Measurements from ENCODE around the gene MRPL33. TPM values are rescaled to one million over a fixed set of nuclear protein-coding genes. Genes with fewer than 3 reads are reported as not detected.
"Not testable (repeated sequence)": the region's sequence is repeated elsewhere in the genome, so short reads cannot be mapped to it uniquely, and the experiment has no call there.

Gene MRPL33
- total RNA-seq, 1 donor from 2014 or later = 121 TPM

DNA sequence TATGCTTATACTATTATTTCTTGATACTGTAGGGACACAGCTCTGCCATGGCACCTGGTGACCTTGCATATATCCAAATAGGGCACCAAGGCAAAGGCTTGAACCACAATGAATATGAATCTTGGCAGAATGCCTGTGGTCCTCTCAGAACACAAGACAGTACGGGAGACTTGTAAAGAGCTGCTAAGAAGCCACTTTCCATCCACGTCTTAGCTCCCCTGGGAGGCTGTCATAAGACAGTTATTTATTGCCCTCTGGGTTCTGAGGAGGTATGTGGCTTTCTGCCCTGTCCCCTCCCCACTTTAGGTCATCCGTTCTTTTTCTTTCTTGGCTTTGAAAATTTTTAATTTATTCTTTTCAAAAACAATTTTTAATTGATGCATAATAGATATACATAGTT is 29.8 kb upstream of the MRPL33 start:
- Histone ChIP-seq H3K9me3 (ENCODE audit: control insufficient read depth in 3 of 3, low read length in 3 of 3) (no peaks in the 10 kb centered on the region), H3K27me3 (ENCODE audit: control insufficient read depth in 3 of 3, insufficient read depth in 3 of 3, low read length in 3 of 3) (no peaks in the 10 kb centered on the region), H3K9ac (ENCODE audit: low read depth in 1 of 3, low read length in 3 of 3) (no peak overlapping the region), H3K4me1 (ENCODE audit: control insufficient read depth in 3 of 3, insufficient read depth in 3 of 3, low read length in 3 of 3) (peaks cover 6 to 8% (median 7%) of the 10 kb centered on the region in 3 donors), H3K27ac (ENCODE audit: low read depth, low read length) (no peak overlapping the region), H3K36me3 (ENCODE audit: control insufficient read depth in 3 of 3, insufficient read depth in 3 of 3, low read length in 3 of 3) (no peaks in the 10 kb centered on the region), H3K4me3 (ENCODE audit: low read length in 3 of 3) (no peak overlapping the region)

DNA sequence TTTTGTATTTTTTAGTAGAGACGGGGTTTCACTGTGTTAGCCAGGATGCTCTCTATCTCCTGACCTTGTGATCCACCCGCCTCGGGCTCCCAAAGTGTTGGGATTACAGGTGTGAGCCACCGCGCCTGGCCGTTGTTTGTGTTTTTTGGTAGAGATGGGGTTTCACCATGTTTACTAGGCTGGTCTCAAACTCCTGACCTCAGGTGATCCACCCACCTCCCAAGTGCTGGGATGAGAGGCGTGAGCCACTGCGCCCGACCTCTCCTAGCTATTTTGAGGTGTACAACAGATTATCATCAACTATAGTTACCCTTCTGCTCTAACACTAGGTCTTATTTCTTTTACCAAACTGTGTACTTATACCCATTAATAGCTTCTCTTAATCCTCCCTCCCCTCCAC is 28.9 kb upstream of the MRPL33 start:
- H3K27ac ChIP-seq (ENCODE audit: low read depth, low read length) = no peak overlapping the region
- no peaks in the 10 kb centered on the region for H3K36me3 ChIP-seq (ENCODE audit: control insufficient read depth in 3 of 3, insufficient read depth in 3 of 3, low read length in 3 of 3)
- H3K9me3 ChIP-seq (ENCODE audit: control insufficient read depth in 3 of 3, low read length in 3 of 3) = no peaks in the 10 kb centered on the region

DNA sequence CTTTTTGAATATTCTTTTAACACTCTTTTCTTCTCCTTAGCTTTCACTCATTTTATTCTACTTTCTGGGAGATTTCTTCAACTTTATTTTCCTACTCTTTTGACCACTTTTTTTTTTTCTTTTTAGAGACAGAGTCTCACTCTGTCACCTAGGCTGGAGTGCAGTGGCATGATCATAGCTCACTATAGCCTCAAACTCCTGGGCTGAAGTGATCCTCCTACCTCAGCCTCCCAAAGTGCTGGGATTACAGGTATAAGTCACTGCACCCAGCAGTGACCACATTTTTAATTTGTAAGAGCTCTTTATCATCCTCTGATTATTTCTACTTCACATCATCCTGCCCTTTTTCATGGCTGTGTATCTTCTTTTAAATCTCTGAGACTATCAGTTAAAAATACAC is 26.0 kb upstream of the MRPL33 start:
- H3K9me3 ChIP-seq (ENCODE audit: control insufficient read depth in 3 of 3, low read length in 3 of 3); H3K4me3 ChIP-seq (ENCODE audit: low read length in 3 of 3); H3K9ac ChIP-seq (ENCODE audit: low read depth in 1 of 3, low read length in 3 of 3); H3K4me1 ChIP-seq (ENCODE audit: control insufficient read depth in 3 of 3, insufficient read depth in 3 of 3, low read length in 3 of 3); H3K27ac ChIP-seq (ENCODE audit: low read depth, low read length); H3K27me3 ChIP-seq (ENCODE audit: control insufficient read depth in 3 of 3, insufficient read depth in 3 of 3, low read length in 3 of 3); H3K36me3 ChIP-seq (ENCODE audit: control insufficient read depth in 3 of 3, insufficient read depth in 3 of 3, low read length in 3 of 3): not testable (repeated sequence)

More for the DNA sequence above, 28.9 kb upstream of the MRPL33 start:
- Histone ChIP-seq H3K4me3 (ENCODE audit: low read length in 3 of 3) (no peak overlapping the region), H3K9ac (ENCODE audit: low read depth in 1 of 3, low read length in 3 of 3) (no peak overlapping the region), H3K4me1 (ENCODE audit: control insufficient read depth in 3 of 3, insufficient read depth in 3 of 3, low read length in 3 of 3) (peaks cover under 1 to 6% (median 5%) of the 10 kb centered on the region in 3 donors), H3K27me3 (ENCODE audit: control insufficient read depth in 3 of 3, insufficient read depth in 3 of 3, low read length in 3 of 3) (no peaks in the 10 kb centered on the region)

DNA sequence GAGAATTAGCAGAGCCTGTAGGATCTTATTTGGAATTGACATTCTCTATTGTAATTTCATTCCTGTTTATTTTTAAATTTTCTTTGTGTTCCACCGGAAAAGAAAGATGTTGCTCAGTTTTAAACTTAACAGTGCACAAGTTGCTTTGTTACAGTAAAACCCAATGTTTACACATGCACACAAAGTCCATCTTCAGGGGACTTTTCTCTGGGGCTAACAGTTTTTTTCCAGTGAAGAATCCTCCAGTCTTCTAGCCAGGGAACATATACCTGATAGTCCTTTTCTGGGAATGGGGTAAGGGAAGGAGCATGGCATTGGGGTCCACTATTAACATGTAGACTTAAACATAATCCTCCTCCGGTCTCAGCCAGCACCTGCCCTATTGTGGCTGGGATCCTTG is 25.2 kb upstream of the MRPL33 start:
- Histone ChIP-seq H3K27ac (ENCODE audit: low read depth, low read length) (no peak overlapping the region), H3K27me3 (ENCODE audit: control insufficient read depth in 3 of 3, insufficient read depth in 3 of 3, low read length in 3 of 3) (no peaks in the 10 kb centered on the region), H3K4me1 (ENCODE audit: control insufficient read depth in 3 of 3, insufficient read depth in 3 of 3, low read length in 3 of 3) (no peaks in the 10 kb centered on the region), H3K9ac (ENCODE audit: low read depth in 1 of 3, low read length in 3 of 3) (no peak overlapping the region), H3K9me3 (ENCODE audit: control insufficient read depth in 3 of 3, low read length in 3 of 3) (peaks cover 0 to 3% (median 0%) of the 10 kb centered on the region in 3 donors), H3K4me3 (ENCODE audit: low read length in 3 of 3) (no peak overlapping the region), H3K36me3 (ENCODE audit: control insufficient read depth in 3 of 3, insufficient read depth in 3 of 3, low read length in 3 of 3) (no peaks in the 10 kb centered on the region)

DNA sequence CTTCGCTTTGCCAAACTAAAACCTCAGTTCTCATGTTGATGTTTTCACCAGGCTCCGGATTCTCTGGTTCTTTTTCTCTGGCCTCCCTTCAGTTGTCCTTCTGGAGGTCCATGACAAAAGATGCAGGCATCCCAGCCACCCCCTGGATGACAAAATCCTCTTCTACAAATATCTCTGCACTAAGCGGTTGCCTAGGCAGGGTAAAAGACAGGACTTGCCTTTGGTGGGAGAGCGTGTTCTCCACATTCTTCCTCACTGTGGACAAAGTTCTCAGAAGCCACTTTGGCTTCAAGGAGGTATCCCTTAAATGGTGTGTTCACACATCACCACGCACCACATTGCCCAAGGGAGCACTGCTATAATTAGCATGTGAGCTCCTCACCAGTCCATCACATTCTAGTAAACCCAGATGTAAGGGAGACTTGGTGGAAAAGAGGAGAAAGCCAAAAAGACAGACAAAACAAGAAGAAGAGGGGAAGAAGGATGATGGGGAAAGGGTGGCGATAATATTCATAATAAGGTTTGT is 23.6 kb upstream of the MRPL33 start:
- H3K36me3 ChIP-seq (ENCODE audit: control insufficient read depth in 3 of 3, insufficient read depth in 3 of 3, low read length in 3 of 3) = no peaks in the 10 kb centered on the region
- no peak overlapping the region for H3K27ac ChIP-seq (ENCODE audit: low read depth, low read length)

DNA sequence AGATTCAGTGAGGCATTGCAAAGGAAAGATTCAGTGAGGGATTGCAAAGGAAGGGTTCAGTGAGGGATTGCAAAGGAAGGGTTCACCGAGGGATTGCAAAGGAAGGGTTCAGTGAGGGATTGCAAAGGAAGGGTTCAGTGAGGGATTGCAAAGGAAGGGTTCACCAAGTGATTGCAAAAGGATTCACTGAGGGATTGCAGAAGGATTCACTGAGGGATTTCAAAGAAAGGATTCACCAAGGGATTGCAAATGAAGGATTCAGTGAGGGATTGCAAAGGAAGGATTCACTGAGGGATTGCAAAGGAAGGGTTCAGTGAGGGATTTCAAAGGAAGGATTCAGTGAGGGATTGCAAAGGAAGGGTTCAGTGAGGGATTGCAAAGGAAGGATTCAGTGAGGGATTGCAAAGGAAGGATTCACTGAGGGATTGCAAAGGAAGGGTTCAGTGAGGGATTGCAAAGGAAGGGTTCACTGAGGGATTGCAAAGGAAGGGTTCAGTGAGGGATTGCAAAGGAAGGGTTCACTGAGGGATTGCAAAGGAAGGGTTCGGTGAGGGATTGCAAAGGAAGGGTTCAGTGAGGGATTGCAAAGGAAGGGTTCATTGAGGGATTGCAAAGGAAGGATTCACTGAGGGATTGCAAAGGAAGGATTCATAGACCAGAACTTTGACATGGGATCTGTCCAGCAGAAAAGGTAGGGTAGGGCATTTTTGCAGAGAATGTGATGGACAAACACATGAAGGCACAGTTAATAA is 22.5 kb upstream of the MRPL33 start:
- H3K4me3 ChIP-seq (ENCODE audit: low read length in 3 of 3); H3K9me3 ChIP-seq (ENCODE audit: control insufficient read depth in 3 of 3, low read length in 3 of 3); H3K36me3 ChIP-seq (ENCODE audit: control insufficient read depth in 3 of 3, insufficient read depth in 3 of 3, low read length in 3 of 3); H3K27ac ChIP-seq (ENCODE audit: low read depth, low read length); H3K4me1 ChIP-seq (ENCODE audit: control insufficient read depth in 3 of 3, insufficient read depth in 3 of 3, low read length in 3 of 3); H3K27me3 ChIP-seq (ENCODE audit: control insufficient read depth in 3 of 3, insufficient read depth in 3 of 3, low read length in 3 of 3); H3K9ac ChIP-seq (ENCODE audit: low read depth in 1 of 3, low read length in 3 of 3): not testable (repeated sequence)

More for the DNA sequence above, 23.6 kb upstream of the MRPL33 start:
- no peak overlapping the region for H3K4me3 ChIP-seq (ENCODE audit: low read length in 3 of 3)
- no peaks in the 10 kb centered on the region for H3K27me3 ChIP-seq (ENCODE audit: control insufficient read depth in 3 of 3, insufficient read depth in 3 of 3, low read length in 3 of 3)
- no peak overlapping the region for H3K9ac ChIP-seq (ENCODE audit: low read depth in 1 of 3, low read length in 3 of 3)
- no peaks in the 10 kb centered on the region for H3K4me1 ChIP-seq (ENCODE audit: control insufficient read depth in 3 of 3, insufficient read depth in 3 of 3, low read length in 3 of 3)
- peaks cover 0 to 3% (median 0%) of the 10 kb centered on the region in 3 donors for H3K9me3 ChIP-seq (ENCODE audit: control insufficient read depth in 3 of 3, low read length in 3 of 3)

DNA sequence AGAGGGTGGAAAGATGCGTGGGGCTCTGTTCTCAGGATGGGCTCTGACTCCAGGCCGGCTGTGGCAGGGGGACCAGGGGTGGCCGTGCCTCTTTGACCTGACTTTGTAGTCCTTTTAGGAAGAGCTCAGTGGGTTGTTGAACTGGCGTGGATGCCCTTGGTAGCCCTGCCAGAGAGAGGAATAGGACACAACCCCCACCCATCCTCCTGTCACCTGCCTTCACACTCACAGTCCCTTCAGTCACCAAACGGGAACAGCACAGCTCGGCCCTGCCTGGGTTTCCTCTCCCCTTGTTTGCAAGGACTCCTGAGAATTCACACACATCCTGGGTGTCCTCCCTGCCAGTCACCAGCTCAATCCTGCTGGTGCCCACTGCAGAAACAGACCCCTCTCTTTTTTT is 20.1 kb upstream of the MRPL33 start:
- Histone ChIP-seq H3K4me3 (ENCODE audit: low read length in 3 of 3) (no peak overlapping the region), H3K4me1 (ENCODE audit: control insufficient read depth in 3 of 3, insufficient read depth in 3 of 3, low read length in 3 of 3) (peaks cover 1 to 3% (median 2%) of the 10 kb centered on the region in 3 donors), H3K27me3 (ENCODE audit: control insufficient read depth in 3 of 3, insufficient read depth in 3 of 3, low read length in 3 of 3) (no peaks in the 10 kb centered on the region), H3K36me3 (ENCODE audit: control insufficient read depth in 3 of 3, insufficient read depth in 3 of 3, low read length in 3 of 3) (no peaks in the 10 kb centered on the region), H3K27ac (ENCODE audit: low read depth, low read length) (no peak overlapping the region), H3K9me3 (ENCODE audit: control insufficient read depth in 3 of 3, low read length in 3 of 3) (peaks cover 0 to 3% (median 0%) of the 10 kb centered on the region in 3 donors), H3K9ac (ENCODE audit: low read depth in 1 of 3, low read length in 3 of 3) (no peak overlapping the region)

DNA sequence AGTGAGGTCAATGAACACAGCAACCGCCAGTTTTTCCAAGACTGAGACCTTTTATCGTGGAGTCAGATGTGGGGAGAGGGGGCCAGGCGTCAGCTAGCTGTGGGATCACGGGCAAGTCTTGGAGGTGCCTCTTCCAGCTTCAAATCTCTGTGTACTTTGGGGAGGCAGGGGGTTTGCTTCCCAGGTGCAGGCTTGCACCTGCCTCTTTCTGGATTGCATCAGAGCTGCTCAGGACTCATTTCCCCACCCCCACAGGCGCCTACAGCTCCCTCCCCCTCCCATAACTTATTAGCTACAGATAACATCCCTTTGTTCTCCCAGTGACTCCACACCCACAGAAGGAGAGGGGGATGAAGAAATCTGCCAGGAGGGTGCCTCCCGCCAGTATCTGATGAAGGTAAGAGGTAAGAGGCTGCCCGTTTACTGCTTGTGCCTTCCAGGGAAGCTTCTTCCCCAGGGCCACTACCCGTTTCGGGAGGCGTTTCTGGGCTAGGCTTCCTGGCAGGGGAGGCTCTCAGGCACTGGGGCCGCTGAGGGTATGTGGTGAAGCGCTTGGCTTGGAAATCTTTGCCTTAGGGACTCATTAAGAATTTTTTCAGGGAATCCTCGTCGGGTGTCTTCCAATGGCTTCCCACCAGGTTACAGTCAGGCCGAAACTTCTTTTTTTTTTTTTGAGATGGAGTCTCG is 18.8 kb upstream of the MRPL33 start:
- Histone ChIP-seq H3K9ac (ENCODE audit: low read depth in 1 of 3, low read length in 3 of 3) (no peak overlapping the region), H3K9me3 (ENCODE audit: control insufficient read depth in 3 of 3, low read length in 3 of 3) (peaks cover 0 to 3% (median 0%) of the 10 kb centered on the region in 3 donors), H3K27ac (ENCODE audit: low read depth, low read length) (no peak overlapping the region), H3K27me3 (ENCODE audit: control insufficient read depth in 3 of 3, insufficient read depth in 3 of 3, low read length in 3 of 3) (no peaks in the 10 kb centered on the region), H3K36me3 (ENCODE audit: control insufficient read depth in 3 of 3, insufficient read depth in 3 of 3, low read length in 3 of 3) (no peaks in the 10 kb centered on the region), H3K4me1 (ENCODE audit: control insufficient read depth in 3 of 3, insufficient read depth in 3 of 3, low read length in 3 of 3) (peaks cover 11 to 13% (median 12%) of the 10 kb centered on the region in 3 donors), H3K4me3 (ENCODE audit: low read length in 3 of 3) (no peak overlapping the region)

DNA sequence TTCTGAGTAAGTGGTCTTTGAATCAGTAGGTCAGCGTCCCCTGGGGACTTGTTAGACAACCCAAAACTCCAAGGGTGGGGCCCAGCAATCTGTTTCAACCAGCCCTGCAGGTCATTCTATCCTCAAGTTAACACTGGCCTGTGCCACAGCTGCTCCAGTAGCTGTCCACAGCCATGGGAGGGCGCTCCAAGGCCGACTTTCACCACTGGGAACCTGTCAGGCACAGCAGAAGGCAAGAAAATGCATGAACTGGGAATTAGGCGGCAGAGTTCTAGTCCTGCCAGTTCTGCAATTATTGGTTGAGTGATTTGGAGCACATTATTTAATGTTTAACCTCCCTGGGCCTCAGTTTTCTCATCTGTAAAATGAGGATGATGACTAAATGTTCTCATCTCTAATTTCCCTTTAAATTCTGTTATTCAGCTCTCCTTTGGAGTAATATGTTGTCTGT is 17.4 kb upstream of the MRPL33 start:
- Histone ChIP-seq H3K36me3 (ENCODE audit: control insufficient read depth in 3 of 3, insufficient read depth in 3 of 3, low read length in 3 of 3) (no peaks in the 10 kb centered on the region), H3K9ac (ENCODE audit: low read depth in 1 of 3, low read length in 3 of 3) (no peak overlapping the region), H3K27ac (ENCODE audit: low read depth, low read length) (no peak overlapping the region), H3K4me3 (ENCODE audit: low read length in 3 of 3) (no peak overlapping the region), H3K27me3 (ENCODE audit: control insufficient read depth in 3 of 3, insufficient read depth in 3 of 3, low read length in 3 of 3) (no peaks in the 10 kb centered on the region), H3K9me3 (ENCODE audit: control insufficient read depth in 3 of 3, low read length in 3 of 3) (no peaks in the 10 kb centered on the region), H3K4me1 (ENCODE audit: control insufficient read depth in 3 of 3, insufficient read depth in 3 of 3, low read length in 3 of 3) (peaks cover 11 to 13% (median 12%) of the 10 kb centered on the region in 3 donors)

DNA sequence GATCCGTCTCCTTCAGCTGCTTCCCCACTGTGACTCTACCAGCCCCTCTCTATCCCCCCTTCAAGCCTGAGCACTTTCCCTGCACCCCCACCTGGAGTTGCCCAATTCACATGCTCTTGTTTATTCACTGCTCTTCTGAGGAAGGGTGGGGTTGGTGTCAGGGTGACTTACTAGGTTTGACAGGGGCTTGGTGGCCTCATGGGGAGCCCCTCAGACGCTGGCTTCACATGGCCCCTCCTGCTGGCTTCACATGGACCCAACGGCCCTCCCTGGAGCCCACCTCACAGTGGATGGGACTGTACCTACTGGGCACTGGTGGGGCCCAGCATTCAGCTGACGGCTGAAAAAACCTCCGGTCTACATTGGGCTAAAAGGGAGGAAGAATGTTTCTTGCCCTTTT is 16.7 kb upstream of the MRPL33 start:
- peaks cover 11 to 13% (median 12%) of the 10 kb centered on the region in 3 donors for H3K4me1 ChIP-seq (ENCODE audit: control insufficient read depth in 3 of 3, insufficient read depth in 3 of 3, low read length in 3 of 3)
- H3K9me3 ChIP-seq (ENCODE audit: control insufficient read depth in 3 of 3, low read length in 3 of 3) = no peaks in the 10 kb centered on the region
- no peak overlapping the region for H3K4me3 ChIP-seq (ENCODE audit: low read length in 3 of 3)
- H3K9ac ChIP-seq (ENCODE audit: low read depth in 1 of 3, low read length in 3 of 3) = no peak overlapping the region
- no peak overlapping the region for H3K27ac ChIP-seq (ENCODE audit: low read depth, low read length)
- H3K27me3 ChIP-seq (ENCODE audit: control insufficient read depth in 3 of 3, insufficient read depth in 3 of 3, low read length in 3 of 3) = no peaks in the 10 kb centered on the region
- no peaks in the 10 kb centered on the region for H3K36me3 ChIP-seq (ENCODE audit: control insufficient read depth in 3 of 3, insufficient read depth in 3 of 3, low read length in 3 of 3)
